Stimulated activated CD4-positive, alpha-beta T cell treated with anti-CD3 and anti-CD28 coated beads, TNF-alpha, amount 100 ng/mL, for 4 hours (primary cell): Measurements from ENCODE around the gene IRS2.
"Not testable (repeated sequence)": the region's sequence is repeated elsewhere in the genome, so short reads cannot be mapped to it uniquely, and the experiment has no call there.

Experiments
- DNase-seq, 3 experiments: peaks; one replicate each; pipeline ENCODE4 v3.0.0-alpha.2; 2020; ENCODE audit warnings: low read depth in 3 of 3

IRS2 gene, protein sequence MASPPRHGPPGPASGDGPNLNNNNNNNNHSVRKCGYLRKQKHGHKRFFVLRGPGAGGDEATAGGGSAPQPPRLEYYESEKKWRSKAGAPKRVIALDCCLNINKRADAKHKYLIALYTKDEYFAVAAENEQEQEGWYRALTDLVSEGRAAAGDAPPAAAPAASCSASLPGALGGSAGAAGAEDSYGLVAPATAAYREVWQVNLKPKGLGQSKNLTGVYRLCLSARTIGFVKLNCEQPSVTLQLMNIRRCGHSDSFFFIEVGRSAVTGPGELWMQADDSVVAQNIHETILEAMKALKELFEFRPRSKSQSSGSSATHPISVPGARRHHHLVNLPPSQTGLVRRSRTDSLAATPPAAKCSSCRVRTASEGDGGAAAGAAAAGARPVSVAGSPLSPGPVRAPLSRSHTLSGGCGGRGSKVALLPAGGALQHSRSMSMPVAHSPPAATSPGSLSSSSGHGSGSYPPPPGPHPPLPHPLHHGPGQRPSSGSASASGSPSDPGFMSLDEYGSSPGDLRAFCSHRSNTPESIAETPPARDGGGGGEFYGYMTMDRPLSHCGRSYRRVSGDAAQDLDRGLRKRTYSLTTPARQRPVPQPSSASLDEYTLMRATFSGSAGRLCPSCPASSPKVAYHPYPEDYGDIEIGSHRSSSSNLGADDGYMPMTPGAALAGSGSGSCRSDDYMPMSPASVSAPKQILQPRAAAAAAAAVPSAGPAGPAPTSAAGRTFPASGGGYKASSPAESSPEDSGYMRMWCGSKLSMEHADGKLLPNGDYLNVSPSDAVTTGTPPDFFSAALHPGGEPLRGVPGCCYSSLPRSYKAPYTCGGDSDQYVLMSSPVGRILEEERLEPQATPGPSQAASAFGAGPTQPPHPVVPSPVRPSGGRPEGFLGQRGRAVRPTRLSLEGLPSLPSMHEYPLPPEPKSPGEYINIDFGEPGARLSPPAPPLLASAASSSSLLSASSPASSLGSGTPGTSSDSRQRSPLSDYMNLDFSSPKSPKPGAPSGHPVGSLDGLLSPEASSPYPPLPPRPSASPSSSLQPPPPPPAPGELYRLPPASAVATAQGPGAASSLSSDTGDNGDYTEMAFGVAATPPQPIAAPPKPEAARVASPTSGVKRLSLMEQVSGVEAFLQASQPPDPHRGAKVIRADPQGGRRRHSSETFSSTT (N-terminal part only)

DNA sequence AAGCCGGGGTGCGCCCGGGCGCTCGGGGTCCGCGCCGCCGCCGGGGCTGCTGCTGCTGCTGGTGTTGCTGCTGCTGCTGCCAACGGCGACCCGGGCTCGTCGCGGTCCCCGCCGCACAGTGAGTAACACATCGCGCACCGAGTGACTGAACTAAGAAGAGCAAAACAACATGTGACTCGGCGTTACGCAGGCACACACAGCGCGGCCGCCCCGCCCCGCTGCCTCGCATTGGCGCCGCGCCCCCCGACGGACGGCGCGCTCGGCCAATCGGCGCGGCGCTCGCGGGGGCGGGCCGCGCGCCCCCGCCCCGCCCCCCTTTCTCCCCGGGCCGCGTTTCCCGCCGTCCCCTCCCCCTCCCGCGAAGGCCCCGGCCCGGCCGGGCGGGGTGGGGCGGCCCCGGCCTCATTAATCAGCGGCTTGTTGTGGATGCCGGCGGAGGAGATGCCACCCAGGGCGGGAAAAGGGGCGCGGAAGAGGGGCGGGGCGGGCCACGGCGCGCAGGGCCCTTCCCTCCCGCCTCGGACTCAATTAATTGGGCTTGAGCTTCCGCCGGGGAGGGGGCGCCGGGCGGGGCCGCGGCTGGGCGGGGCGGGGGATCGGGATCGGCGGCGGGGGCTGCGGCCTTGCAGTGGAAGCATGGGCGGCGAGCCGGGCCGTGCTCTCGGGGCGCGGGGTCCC lies at the start of gene IRS2:
TSS of gene IRS2 (minus strand) at position 127 of the 678 bp plus-strand sequence. CDS start 530 bp downstream, outside the sequence.
- peak; percentile 77 to 89 (median 84) for DNase-seq

DNA sequence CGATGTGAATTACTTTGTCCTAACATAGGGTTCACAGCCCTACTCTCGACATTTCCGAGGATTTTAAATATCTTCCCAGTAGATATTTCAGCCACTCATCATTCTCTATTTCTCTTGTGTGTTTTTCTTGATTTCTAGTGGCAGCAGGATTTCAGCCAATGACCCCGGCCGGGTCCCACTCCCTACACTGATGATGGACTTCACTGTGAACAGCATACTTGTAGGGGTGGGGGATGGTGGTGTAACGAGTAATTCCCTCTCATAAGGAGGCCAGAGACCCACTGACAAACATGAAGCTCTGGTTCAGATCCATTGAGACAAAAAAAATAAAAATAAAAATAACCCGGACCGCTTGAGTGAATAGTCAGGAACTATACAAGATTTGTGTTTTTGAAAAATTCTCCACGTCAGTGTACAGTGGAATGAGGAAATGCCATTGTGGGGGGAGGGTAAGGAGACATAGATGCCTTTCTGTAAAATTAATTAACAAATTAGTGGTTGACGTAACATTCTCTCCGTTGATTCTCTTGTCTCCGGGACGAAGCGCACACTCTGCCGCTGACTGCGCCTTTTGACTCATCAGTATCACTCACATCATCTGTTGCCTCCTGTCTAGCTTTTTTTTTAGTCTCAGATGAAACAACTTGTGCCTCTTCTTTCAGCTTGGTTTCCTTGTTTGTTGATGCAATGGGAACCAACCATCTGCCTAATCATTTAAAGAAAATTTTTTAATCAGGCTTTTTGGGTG lies 48.8 kb upstream of the IRS2 start:
- DNase-seq: no peak

DNA sequence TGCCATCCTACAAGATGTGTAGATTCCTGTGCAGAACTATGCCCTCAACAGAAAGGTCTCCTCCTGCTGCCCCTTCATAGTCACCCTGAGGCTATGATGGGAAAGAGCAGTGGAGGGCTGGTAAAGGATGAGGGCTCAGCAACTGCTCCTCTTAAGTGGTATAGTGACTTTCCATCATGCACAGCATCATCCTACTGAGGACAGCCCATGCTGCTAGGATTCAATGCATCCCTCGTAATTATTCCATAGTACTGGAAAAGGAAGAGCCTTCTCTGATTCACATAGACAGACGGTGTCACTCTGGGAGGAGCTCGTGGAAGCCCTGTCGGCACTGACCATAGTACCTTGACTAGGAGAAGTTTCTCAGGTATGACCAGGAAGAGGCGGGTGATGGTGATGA lies 47.6 kb upstream of the IRS2 start:
- no peak for DNase-seq

DNA sequence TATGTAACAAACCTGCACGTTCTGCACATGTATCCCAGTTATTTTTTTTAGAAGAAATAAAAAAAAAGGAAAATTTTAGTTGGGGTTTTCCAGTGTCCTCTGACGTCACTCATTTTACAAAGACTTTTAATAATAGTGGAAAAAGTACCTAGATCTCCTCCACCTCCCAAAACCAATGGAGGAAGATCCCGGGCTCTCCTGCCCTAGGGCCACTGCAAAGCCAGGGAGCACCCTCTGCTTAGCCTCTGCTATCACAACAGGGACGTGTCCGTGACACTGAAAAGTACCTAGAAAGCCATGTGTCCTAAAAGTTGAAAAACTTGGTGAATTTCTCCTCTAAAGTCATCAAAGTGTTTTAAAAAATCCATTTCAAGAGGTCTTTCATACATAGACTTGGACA lies 46.7 kb upstream of the IRS2 start:
- DNase-seq: no peak

DNA sequence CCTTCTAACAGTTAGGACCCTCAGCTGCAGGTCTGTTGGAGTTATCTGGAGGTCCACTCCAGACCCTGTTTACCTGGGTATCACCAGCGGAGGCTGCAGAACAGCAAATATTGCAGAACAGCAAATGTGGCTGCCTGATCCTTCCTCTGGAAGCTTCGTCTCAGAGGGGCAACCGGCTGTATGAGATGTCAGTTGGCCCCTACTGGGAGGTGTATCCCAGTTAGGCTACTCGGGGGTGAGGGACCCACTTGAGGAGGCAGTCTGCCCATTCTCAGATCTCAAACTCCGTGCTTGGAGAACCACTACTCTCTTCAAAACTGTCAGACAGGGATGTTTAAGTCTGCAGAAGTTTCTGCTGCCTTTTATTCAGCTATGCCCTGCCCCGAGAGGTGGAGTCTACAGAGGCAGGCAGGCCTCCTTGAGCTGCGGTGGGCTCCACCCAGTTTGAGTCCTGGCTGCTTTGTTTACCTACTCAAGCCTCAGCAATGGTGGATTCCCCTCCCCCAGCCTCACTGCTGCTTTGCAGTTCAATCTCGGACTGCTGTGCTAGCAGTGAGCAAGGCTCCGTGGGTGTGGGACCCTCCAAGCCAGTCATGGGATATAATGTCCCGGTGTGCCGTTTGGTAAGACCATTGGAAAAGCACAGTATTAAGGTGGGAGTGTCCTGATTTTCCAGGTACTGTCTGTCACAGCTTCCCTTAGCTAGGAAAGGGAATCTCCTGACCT lies 42.4 kb upstream of the IRS2 start:
- not testable (repeated sequence) for DNase-seq

DNA sequence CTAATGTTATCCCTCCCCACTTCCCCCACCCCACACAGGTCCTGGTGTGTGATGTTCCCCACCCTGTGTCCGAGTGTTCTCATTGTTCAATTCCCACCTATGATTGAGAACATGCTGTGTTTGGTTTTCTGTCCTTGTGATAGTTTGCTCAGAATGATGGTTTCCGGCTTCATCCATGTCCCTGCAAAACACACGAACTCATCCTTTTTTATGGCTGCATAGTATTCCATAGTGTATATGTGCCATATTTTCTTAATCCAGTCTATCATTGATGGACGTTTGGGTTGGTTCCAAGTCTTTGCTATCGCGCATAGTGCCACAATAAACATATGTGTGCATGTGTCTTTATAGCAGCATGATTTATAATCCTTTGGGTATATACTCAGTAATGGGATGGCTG lies 36.8 kb upstream of the IRS2 start:
- DNase-seq: not testable (repeated sequence)

DNA sequence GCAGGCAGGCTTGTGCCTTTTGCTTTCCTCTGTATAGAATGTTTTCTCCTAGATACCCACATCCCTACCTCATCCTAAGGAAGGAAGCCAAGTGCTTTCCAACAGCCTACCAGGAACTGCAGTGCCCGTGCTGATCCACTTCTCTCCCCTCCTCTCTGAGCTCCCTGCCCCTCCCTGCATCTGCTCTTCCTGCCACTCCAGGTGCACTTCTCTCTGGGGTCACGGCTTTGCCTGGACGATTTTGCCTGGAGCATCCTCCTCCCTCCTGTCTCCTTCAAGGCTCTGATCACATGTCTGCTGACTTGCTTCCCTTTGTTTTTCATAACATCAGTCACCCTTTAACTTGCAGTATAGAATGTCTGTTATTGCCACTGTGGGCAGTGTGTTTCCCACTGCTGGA lies 34.7 kb upstream of the IRS2 start:
- no peak for DNase-seq

DNA sequence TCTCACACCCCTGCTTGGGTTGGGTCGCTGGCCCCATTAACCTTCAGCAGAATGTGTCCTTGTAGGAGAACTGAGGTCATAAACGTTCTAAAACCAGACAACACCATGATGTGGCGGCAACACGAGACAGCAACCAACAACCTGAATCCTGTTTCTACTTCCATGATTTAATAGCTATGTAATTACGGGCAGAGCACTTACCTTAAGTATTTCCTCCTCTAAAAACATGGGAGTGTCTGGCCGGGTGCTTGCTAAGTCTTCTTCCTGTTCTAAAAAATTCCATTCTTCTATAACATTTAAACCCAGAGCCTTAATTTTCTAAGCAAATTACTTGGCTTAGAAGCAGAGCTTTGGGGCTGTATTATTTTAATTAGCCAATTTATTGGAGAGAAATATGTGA lies 33.5 kb upstream of the IRS2 start:
- no peak for DNase-seq

DNA sequence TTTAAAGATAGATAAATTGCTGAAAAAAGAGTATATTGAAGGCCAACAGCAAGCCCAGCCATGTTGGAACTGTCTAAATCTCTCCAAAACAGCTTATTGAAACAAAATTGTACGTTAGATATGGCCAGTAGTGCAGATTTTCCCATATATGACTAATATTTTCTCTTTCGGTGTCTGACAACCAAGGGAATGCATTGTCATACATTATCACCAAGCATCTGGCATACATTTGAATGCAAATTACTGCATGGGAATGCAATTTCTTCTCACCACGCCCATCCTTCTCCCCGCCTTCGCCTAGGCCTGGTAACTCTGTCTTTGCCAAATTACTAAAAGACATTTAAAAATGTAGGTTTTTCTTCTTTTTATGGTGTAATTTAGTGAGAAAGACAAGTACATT lies 32.5 kb upstream of the IRS2 start:
- DNase-seq: no peak

DNA sequence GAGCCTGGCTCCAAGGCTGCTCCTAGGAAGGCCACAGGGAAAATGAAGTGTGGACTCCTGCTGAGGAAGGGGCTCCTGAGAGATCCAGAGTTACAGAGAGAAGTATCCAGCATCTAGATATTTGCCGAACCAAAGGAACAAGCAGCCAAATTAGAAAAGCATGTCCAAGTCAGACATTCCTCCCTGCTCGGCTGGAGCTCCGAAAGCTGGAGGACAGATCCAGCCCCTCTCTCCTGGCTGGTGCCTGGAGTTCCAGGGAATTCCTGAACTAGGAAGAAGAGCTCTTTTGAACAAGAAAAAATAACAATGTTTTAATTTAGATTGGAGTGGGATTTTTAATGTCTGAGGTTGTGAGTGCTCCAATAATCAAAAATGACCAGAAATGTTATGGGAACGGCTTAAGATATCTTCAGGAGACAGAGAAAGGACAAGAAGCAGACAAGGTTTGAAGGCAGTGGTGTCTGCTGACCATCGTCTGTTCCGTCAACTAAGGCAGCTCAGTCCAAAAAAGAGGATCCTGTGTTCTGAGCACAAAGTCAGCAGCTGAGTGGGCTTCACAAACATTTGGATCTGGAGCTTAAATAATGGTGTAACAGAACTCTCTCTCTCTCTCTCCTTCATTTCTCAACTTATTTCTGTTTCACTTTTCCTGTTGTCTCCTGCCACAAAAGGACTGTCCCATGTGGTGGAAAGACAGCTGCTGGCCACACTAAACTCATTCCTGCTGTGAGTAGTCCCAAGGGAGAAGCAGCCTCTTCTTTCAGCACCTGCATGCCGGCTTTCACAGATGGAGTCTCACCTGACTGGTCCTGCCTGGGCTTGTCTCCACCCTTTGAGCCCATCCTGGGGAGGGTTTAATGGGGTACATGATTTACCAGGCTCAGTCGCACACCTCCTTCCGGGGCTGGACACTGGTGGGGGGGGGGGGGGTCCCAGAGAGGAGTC lies 31.5 kb upstream of the IRS2 start:
- no peak for DNase-seq

DNA sequence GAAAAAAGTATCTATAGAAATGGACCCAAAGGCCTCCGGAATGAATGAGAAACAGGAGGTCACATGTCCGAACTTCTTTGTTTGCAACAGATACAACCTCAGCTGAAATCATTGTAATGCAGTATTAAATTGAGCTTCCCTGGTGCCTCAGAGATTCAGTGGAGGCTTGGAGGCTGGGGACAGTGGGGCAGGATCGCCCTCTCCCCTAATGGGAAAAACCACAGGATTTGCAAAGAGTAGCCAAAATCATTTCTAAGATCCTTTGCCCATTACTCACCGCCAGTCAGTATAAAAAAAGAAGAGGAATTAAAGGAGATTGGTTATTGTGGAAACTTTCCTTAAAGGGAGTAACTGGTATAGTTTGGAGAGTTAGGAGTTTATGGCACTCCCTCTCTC lies 30.4 kb upstream of the IRS2 start:
- DNase-seq: no peak

DNA sequence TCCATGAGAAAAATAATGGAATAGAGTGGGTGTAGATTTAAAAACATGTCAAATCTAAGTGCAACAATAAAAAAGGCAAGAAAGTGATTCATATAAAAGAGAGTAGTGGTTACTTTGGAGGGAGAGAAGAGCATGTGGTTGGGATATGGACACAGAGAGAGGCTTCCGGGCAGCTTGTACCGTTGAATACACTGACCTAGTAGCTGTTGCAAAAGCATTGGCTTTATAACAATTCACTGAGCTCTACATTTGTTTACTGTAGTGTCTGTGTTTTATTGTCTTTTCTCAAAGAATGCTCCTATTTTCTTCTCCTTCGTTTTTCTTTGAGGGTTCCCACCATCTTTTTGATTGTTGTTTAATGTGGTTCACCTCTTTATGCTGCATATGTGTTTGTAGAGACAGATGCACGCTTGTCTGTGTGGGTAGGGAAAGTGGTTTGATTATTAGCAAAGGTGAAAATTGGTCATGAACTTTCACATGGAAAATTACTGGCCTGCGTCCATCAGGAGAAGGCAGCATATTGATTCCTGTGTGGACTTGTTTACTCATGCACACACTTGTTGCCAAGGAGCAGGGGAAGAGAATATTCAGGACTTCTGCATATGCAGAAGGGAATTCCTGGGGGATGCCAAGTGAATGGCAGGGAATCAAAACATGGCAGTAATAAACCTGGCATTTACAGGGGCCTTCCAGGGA lies 29.9 kb upstream of the IRS2 start:
- no peak for DNase-seq

DNA sequence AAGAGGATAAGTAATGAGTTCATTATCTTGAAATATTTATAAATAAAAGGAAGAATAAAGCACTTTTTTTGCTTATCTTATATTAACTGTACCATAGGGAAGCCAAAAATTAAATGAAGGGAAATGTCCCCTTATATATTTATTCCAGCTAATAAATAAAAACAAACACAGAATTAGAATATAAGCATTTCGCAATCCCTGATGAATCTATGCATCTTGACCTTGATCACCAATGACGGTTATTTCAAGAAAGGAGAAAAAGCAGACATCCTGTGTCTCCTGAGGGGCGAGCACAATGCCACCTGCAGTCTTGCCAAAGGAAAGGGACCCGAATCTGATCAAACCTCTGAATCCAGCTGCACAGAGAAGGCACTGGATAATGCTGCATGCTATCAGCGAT lies 29.3 kb upstream of the IRS2 start:
- DNase-seq: no peak

DNA sequence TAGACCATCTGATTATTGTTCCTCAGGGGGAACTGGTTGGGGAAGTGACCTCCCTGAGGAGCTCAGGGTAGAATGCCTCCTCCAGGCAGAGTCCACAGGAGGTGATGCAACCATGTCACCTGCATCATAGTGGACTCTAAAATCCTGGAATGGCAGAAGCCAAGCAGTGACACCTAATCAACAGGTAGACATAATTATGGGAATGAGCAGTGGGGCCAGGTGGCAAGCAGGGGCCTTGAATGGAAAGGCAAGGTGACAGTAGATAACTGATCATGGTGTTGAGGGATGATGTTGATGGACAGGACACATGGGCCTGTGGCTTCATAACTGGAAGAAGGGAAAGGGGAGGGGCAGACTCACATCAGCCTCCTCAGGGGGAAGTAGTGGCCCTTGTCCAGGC lies 27.3 kb upstream of the IRS2 start:
- DNase-seq: no peak

DNA sequence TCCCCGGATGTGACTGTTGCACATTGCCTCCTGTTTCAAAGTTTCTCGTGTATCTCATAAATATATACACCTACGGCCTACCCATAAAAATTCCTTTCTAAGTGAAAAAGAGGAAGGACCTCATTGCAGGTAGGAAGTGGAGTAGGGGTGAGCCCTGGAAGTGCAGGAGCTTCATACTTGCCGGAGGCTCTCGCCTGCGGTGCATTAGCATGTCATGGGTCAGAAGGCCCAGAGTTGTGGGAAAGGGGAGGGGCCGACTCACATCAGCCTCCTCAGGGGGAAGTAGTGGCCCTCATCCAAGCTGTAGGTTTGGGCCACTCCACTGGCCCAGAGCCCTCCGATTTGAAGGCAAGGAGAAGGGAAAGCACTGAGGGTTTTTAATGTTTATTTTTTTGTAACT lies 26.0 kb upstream of the IRS2 start:
- no peak for DNase-seq

DNA sequence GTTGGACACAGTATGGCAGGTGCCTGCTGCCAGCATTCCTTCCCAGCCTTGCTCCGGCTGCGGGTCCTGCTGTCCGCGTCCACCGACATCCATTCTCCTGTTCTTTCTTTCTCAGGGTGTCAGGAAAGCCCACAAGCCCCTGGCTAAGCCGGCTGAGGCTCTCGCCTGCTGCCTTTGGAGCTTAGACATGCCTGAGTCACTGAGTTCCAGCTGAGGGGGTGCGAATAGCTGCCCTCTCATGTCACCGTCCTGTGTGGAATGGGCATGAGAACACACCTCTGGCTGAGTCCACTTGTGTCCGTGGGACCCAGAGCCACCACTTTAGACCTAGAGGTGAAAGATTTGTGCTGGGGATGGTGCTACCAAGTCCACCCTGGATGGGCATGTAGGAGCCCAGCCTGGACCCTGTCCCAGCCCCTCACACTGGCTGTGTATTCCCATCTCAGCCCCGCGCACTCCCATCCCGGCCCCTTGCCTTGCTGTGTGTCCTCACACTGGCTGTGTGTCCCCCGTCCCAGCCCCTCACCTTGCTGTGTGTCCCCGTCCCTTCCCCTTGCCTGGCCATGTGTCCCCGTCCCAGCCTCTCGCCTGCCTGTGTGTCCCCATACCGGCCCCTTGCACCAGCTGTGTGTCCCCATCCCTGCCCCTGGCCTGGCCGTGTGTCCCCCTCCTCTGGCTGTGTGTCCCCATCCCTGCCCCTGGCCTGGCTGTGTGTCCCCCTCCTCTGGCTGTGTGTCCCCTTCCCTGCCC lies 24.6 kb upstream of the IRS2 start:
- no peak for DNase-seq

DNA sequence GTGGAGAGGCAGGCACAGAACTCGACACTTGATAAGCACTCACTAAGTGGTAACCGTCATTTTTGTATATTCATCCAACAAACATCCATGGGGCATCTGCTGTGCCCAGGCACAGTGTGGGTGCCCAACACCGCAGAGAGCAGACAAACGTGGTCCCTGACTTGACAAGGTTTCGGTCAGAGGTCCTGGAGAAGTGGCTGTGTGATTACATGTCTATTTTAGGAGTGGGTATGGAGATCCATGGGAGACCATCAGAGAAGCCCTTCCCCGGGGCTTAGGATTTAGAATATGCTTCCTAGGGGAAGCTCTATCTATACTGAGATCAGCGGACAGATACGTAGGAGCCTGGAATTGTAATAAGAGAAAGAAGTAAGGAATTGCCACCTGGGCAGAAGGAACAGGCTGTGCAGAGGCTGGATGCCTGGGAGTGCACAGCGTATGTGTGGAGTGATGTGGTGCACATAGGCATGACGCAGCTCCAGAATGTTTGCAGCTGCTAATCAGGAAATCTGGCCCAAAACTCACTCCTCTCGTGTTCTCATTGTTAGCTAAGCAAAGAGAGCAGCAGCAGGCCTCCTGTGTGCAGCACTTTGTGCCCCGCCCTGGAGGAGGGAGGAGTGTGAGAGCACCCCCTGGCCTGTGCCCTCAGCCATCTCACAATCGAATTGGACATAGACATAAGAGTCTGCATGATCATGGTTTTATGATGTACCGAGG lies 23.0 kb upstream of the IRS2 start:
- DNase-seq: no peak
